ENCODE results near the gene COASY. TPM values are rescaled to one million over a fixed set of nuclear protein-coding genes. Genes with fewer than 3 reads are reported as not detected.

The COASY gene
- total RNA-seq, 3 donors from 2014 or later (not counting 1 experiment from before 2014, with no cell fraction given): 61.1 to 67.8 (median 62.3) TPM

DNA sequence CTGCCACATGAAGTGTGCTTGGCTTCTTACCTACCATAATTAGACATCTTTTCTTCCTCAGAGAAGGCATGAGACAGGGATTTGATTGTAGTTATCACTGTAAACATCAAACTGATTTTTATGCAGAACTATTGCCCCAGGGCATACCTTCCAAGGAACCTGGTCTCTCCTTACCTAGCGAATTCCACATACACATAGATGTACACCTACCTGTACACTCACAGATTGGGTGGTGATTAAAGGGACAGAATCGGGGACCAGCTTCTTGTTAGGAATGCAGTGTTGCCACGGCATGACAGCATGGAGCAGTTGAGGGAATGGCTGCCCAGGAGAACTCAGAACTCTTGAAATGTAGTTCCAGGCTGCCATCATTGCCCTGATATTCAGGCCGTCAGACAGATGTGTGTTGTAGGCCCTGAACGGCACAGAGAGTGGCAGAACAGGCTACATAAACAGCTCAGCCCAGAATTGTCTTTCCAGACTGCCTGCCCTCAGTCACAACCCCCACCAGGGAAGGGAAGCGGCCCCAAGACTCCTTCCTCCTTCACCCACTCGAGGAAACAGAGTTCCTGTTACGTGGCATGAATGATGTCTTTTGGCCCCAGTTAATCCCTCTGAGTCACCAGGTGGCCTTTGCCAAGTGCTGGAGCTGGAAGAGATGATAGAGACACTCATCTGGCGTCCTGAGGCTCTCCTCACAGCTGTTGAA, 43.7 kb upstream of the COASY start:
- ATAC-seq: peak in 1 of 3 donors; percentile 39
- H3K4me1 Mint-ChIP-seq: peaks cover 5 to 6% of the 10 kb centered on the region in 2 donors
- H3K27me3 ChIP-seq (ENCODE audit: control insufficient read depth, insufficient read depth, low read length): no peaks in the 10 kb centered on the region
- H3K36me3 ChIP-seq (ENCODE audit: control insufficient read depth, insufficient read depth, low read length): no peaks in the 10 kb centered on the region
- peaks cover 6% of the 10 kb centered on the region for H3K4me1 ChIP-seq (ENCODE audit: control insufficient read depth, insufficient read depth, low read length)
- H3K36me3 Mint-ChIP-seq: no peaks in the 10 kb centered on the region
- H3K27me3 Mint-ChIP-seq (ENCODE audit: low read depth in 2 of 2): peaks cover 24 to 31% of the 10 kb centered on the region in 2 donors
- H3K9me3 ChIP-seq (ENCODE audit: control insufficient read depth, insufficient read depth, low read length): no peaks in the 10 kb centered on the region
- 57% methylated on average over 8 of the region's 9 CpGs for WGBS (ENCODE audit: insufficient coverage)
- no peak overlapping the region for H3K27ac ChIP-seq (ENCODE audit: low read length)
- intact Hi-C loops (cut with micrococcal nuclease): no loop called here
- TF ChIP-seq CTCF (IDR thresholded peaks at IDR 0.05): no peak
- H3K4me3 ChIP-seq (ENCODE audit: low read length): no peak overlapping the region
- H3K27ac Mint-ChIP-seq: peak overlapping the region in 1 of 2 donors; percentile 47
- H3K4me3 Mint-ChIP-seq: no peak overlapping the region
- H3K9me3 Mint-ChIP-seq: no peaks in the 10 kb centered on the region
- DNase-seq: no peak

DNA sequence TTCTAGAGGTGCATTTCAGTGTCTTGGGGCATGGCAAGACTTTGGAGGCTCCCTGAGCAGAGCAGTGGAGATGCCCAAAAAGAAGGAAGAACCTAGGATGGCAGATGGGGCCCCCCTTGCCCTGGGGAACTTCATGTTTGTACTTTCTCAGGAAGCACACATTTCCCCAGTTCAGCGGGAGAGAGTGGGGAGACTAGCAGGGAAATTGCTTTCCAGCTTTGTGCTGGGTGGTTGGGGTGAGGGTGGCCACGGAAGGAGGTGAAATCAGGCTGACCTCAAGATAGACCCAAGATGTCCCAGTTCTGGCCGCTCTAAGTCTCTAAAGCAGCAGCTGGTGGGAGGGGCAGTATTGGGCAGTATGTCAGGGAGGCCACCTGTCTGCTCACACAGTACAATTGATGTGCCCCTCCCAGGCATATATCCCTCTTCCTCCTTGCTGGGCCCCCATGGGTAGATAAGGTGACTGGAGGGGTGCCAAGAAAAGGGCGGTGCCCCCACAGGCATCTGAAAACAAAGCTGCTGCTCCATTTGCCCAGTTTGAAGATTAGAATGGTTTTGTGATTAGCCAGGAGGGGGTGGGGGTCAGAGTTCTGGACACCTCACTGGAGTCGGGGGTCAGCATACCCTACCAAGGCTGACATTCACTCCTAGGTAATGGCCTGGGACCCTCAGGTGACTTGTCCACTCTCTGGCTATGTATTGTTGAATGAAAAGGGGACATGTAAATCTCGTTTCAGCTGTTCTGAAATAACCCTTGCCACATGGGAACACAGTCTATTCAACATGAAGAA, 43.0 kb upstream of the COASY start:
- peaks cover 6% of the 10 kb centered on the region in 2 donors for H3K4me1 Mint-ChIP-seq
- H3K9me3 ChIP-seq (ENCODE audit: control insufficient read depth, insufficient read depth, low read length): no peaks in the 10 kb centered on the region
- peak overlapping the region in 1 of 2 donors; percentile 47 for H3K27ac Mint-ChIP-seq
- no peaks in the 10 kb centered on the region for H3K9me3 Mint-ChIP-seq
- ATAC-seq: no peak
- intact Hi-C loops (cut with micrococcal nuclease): no loop called here
- H3K36me3 ChIP-seq (ENCODE audit: control insufficient read depth, insufficient read depth, low read length): no peaks in the 10 kb centered on the region
- peaks cover 24 to 28% of the 10 kb centered on the region in 2 donors for H3K27me3 Mint-ChIP-seq (ENCODE audit: low read depth in 2 of 2)
- H3K4me3 Mint-ChIP-seq: no peak overlapping the region
- no peaks in the 10 kb centered on the region for H3K36me3 Mint-ChIP-seq
- no peak overlapping the region for H3K27ac ChIP-seq (ENCODE audit: low read length)
- no peak for DNase-seq
- H3K27me3 ChIP-seq (ENCODE audit: control insufficient read depth, insufficient read depth, low read length): no peaks in the 10 kb centered on the region
- H3K4me3 ChIP-seq (ENCODE audit: low read length): no peak overlapping the region
- peaks cover 6% of the 10 kb centered on the region for H3K4me1 ChIP-seq (ENCODE audit: control insufficient read depth, insufficient read depth, low read length)
- no peak for TF ChIP-seq CTCF (IDR thresholded peaks at IDR 0.05)
- WGBS (ENCODE audit: insufficient coverage): 56% methylated on average over 6 of the region's 6 CpGs

GRCh38 chr17:42519546-42520491, 42.1 kb upstream of the COASY start:
- Mint-ChIP-seq H3K4me1 (peaks cover 6 to 12% of the 10 kb centered on the region in 2 donors), H3K9me3 (no peaks in the 10 kb centered on the region), H3K36me3 (no peaks in the 10 kb centered on the region), H3K27me3 (ENCODE audit: low read depth in 2 of 2) (peaks cover 24 to 25% of the 10 kb centered on the region in 2 donors), H3K4me3 (no peak overlapping the region), H3K27ac (no peak overlapping the region)
- ATAC-seq (no peak), DNase-seq (no peak)
- intact Hi-C loops (cut with micrococcal nuclease): no loop called here
- no peaks in the 10 kb centered on the region for H3K9me3 ChIP-seq (ENCODE audit: control insufficient read depth, insufficient read depth, low read length)
- WGBS (ENCODE audit: insufficient coverage): 82% methylated on average over 12 of the region's 12 CpGs
- H3K4me3 ChIP-seq (ENCODE audit: low read length): no peak overlapping the region
- H3K36me3 ChIP-seq (ENCODE audit: control insufficient read depth, insufficient read depth, low read length): no peaks in the 10 kb centered on the region
- TF ChIP-seq CTCF (IDR thresholded peaks at IDR 0.05): no peak
- no peaks in the 10 kb centered on the region for H3K27me3 ChIP-seq (ENCODE audit: control insufficient read depth, insufficient read depth, low read length)
- H3K27ac ChIP-seq (ENCODE audit: low read length): no peak overlapping the region
- H3K4me1 ChIP-seq (ENCODE audit: control insufficient read depth, insufficient read depth, low read length): peaks cover 6% of the 10 kb centered on the region

All from natural killer cell (primary cell).